ENCODE results near the gene FNIP2. TPM values are rescaled to one million over a fixed set of nuclear protein-coding genes. Genes with fewer than 3 reads are reported as not detected.
A peak's percentile ranks its signal among the peaks of the same experiment; 100 is the strongest.

Gene FNIP2
- total and polyA plus RNA-seq, 2 donors (not counting 1 experiment from before 2014, with no cell fraction given) = 0.03 to 0.17 TPM

- H4K20me1 ChIP-seq (ENCODE audit: control insufficient read depth, insufficient read depth, low read length, poor library complexity, severe bottlenecking) = no peaks in the 10 kb centered on the region
- DNase-seq (peak; percentile 63), ATAC-seq (ENCODE audit: low read depth) (peak; percentile 65)
- no peak overlapping the region for H3K4me2 ChIP-seq (replicated peaks; ENCODE audit: low read depth, low read length, poor library complexity, severe bottlenecking)
- H3K4me1 ChIP-seq (ENCODE audit: control insufficient read depth in 2 of 2, insufficient read depth in 2 of 2, low read length in 2 of 2) = no peaks in the 10 kb centered on the region
- H3K4me1 Mint-ChIP-seq = peaks cover 3% of the 10 kb centered on the region
- TF ChIP-seq EZH2 (IDR thresholded peaks at IDR 0.05; ENCODE audit: borderline replicate concordance, insufficient read depth, low read depth, low read length, poor library complexity, severe bottlenecking) = no peak
- peak; percentile 76 for TF ChIP-seq CTCF (IDR thresholded peaks at IDR 0.05)
- CTCF ChIA-PET = interaction anchor here (0.6 to 6.5 kb wide), 17 partner anchors 9 to 598 kb away, joined by 3 to 96 read pairs (median 3); no protein-coding TSS in a partner anchor
- H3K9me3 ChIP-seq (ENCODE audit: control extremely low read depth in 1 of 3, control insufficient read depth in 2 of 3, insufficient read depth in 1 of 3, low read length in 2 of 3) = no peaks in the 10 kb centered on the region
- H3K9ac ChIP-seq (ENCODE audit: low read length) = no peak overlapping the region
- WGBS (ENCODE audit: insufficient coverage) = no CpG with 5 or more reads among the region's 2 CpGs
- H3K9me3 Mint-ChIP-seq (ENCODE audit: insufficient read depth) = no peaks in the 10 kb centered on the region
- H3K4me3 Mint-ChIP-seq = no peak overlapping the region
- POLR2A ChIA-PET = no interaction called here
- H3K27me3 Mint-ChIP-seq = peaks cover 13% of the 10 kb centered on the region
- peaks cover 0 to 4% (median 3%) of the 10 kb centered on the region in 4 experiments for H3K27me3 ChIP-seq (replicated peaks in 1 of 4; ENCODE audit: control extremely low read depth in 1 of 4, control insufficient read depth in 3 of 4, insufficient read depth in 4 of 4, low read length in 3 of 4)
- intact Hi-C loops (cut with micrococcal nuclease) = loop anchor here (1.0 kb wide), 2 partner anchors 318 to 346 kb away; no protein-coding TSS in a partner anchor
- no peak overlapping the region for H2AFZ ChIP-seq (ENCODE audit: insufficient read depth, low read depth, low read length, poor library complexity, severe bottlenecking)
- H3K27ac Mint-ChIP-seq = no peak overlapping the region
- no peaks in the 10 kb centered on the region for H3K79me2 ChIP-seq (ENCODE audit: control insufficient read depth, insufficient read depth, low read length)
- no peak overlapping the region for H3K27ac ChIP-seq (ENCODE audit: low read length in 2 of 2)
- H3K4me3 ChIP-seq (ENCODE audit: control extremely low read depth in 1 of 5, extremely low read depth in 1 of 5, insufficient read depth in 1 of 5, low read depth in 2 of 5, low read length in 4 of 5) = no peak overlapping the region
- no peaks in the 10 kb centered on the region for H3K36me3 ChIP-seq (replicated peaks in 1 of 2; ENCODE audit: control extremely low read depth in 1 of 2, control insufficient read depth in 1 of 2, extremely low read depth in 1 of 2, insufficient read depth in 2 of 2, low read length in 1 of 2)
These were observed 88.0 kb downstream of the FNIP2 start for GRCh38 chr4:158856852-158857251.

GRCh38 chr4:158857951-158858350 is 89.1 kb downstream of the FNIP2 start:
- no peaks in the 10 kb centered on the region for H3K9me3 ChIP-seq (ENCODE audit: control extremely low read depth in 1 of 3, control insufficient read depth in 2 of 3, insufficient read depth in 1 of 3, low read length in 2 of 3)
- H3K27ac Mint-ChIP-seq = no peak overlapping the region
- no peaks in the 10 kb centered on the region for H3K4me1 ChIP-seq (ENCODE audit: control insufficient read depth in 2 of 2, insufficient read depth in 2 of 2, low read length in 2 of 2)
- ATAC-seq (ENCODE audit: low read depth) = no peak
- no peak overlapping the region for H3K4me2 ChIP-seq (replicated peaks; ENCODE audit: low read depth, low read length, poor library complexity, severe bottlenecking)
- intact Hi-C loops (cut with micrococcal nuclease) = loop anchor here (1.0 kb wide), 2 partner anchors 317 to 345 kb away; no protein-coding TSS in a partner anchor
- H2AFZ ChIP-seq (ENCODE audit: insufficient read depth, low read depth, low read length, poor library complexity, severe bottlenecking) = no peak overlapping the region
- no peaks in the 10 kb centered on the region for H3K9me3 Mint-ChIP-seq (ENCODE audit: insufficient read depth)
- H3K27me3 Mint-ChIP-seq = peaks cover 19% of the 10 kb centered on the region
- H3K4me1 Mint-ChIP-seq = peaks cover 3% of the 10 kb centered on the region
- ChIA-PET POLR2A (no interaction called here), CTCF (interaction anchor here (0.7 to 6.5 kb wide), 10 partner anchors 11 to 586 kb away, joined by 3 to 96 read pairs (median 12); no protein-coding TSS in a partner anchor)
- H3K79me2 ChIP-seq (ENCODE audit: control insufficient read depth, insufficient read depth, low read length) = no peaks in the 10 kb centered on the region
- H3K9ac ChIP-seq (ENCODE audit: low read length) = no peak overlapping the region
- TF ChIP-seq EZH2 (IDR thresholded peaks at IDR 0.05; ENCODE audit: borderline replicate concordance, insufficient read depth, low read depth, low read length, poor library complexity, severe bottlenecking) = no peak
- no peak for TF ChIP-seq CTCF (IDR thresholded peaks at IDR 0.05)
- H3K27ac ChIP-seq (ENCODE audit: low read length in 2 of 2) = no peak overlapping the region
- no peak overlapping the region for H3K4me3 Mint-ChIP-seq
- H4K20me1 ChIP-seq (ENCODE audit: control insufficient read depth, insufficient read depth, low read length, poor library complexity, severe bottlenecking) = no peaks in the 10 kb centered on the region
- WGBS (ENCODE audit: insufficient coverage) = 100% methylated on average over 1 of the region's 1 CpG
- DNase-seq = no peak
- peaks cover 0 to 5% (median 2%) of the 10 kb centered on the region in 4 experiments for H3K27me3 ChIP-seq (replicated peaks in 1 of 4; ENCODE audit: control extremely low read depth in 1 of 4, control insufficient read depth in 3 of 4, insufficient read depth in 4 of 4, low read length in 3 of 4)
- no peaks in the 10 kb centered on the region for H3K36me3 ChIP-seq (replicated peaks in 1 of 2; ENCODE audit: control extremely low read depth in 1 of 2, control insufficient read depth in 1 of 2, extremely low read depth in 1 of 2, insufficient read depth in 2 of 2, low read length in 1 of 2)
- no peak overlapping the region for H3K4me3 ChIP-seq (ENCODE audit: control extremely low read depth in 1 of 5, extremely low read depth in 1 of 5, insufficient read depth in 1 of 5, low read depth in 2 of 5, low read length in 4 of 5)
